HuH-7 (cell line): ENCODE results near the gene BDKRB2.

Experiments
- DNase-seq: peaks from one replicate; pipeline ENCODE4 v3.0.0; 2011; ENCODE audit warnings: low spot score

The BDKRB2 gene

GRCh38 chr14:96176811-96177211 is 27.8 kb upstream of the BDKRB2 start:
- no peak for DNase-seq

- no peak for DNase-seq
These were observed 26.8 kb upstream of the BDKRB2 start for GRCh38 chr14:96177766-96178375.

- DNase-seq: no peak
These were observed 25.9 kb upstream of the BDKRB2 start for GRCh38 chr14:96178461-96179321.

GRCh38 chr14:96180043-96180874 is 24.4 kb upstream of the BDKRB2 start:
- no peak for DNase-seq

GRCh38 chr14:96181186-96182056 is 23.2 kb upstream of the BDKRB2 start:
- DNase-seq: no peak

- no peak for DNase-seq
These were observed 22.1 kb upstream of the BDKRB2 start for GRCh38 chr14:96182546-96182945.

- no peak for DNase-seq
These were observed 19.9 kb upstream of the BDKRB2 start for GRCh38 chr14:96184737-96185136.

- DNase-seq: no peak
These were observed 17.2 kb upstream of the BDKRB2 start for GRCh38 chr14:96187216-96188031.

- DNase-seq: no peak
These were observed 15.3 kb upstream of the BDKRB2 start for GRCh38 chr14:96189281-96189711.

- no peak for DNase-seq
These were observed 13.3 kb upstream of the BDKRB2 start for GRCh38 chr14:96191353-96191752.

- DNase-seq: no peak
These were observed 12.7 kb upstream of the BDKRB2 start for GRCh38 chr14:96191841-96192462.

- no peak for DNase-seq
These were observed 11.4 kb upstream of the BDKRB2 start for GRCh38 chr14:96192975-96193805.

GRCh38 chr14:96194262-96194656 is 10.4 kb upstream of the BDKRB2 start:
- DNase-seq: no peak

- no peak for DNase-seq
These were observed 9.8 kb upstream of the BDKRB2 start for GRCh38 chr14:96194657-96195431.

GRCh38 chr14:96195441-96196081 is 9.1 kb upstream of the BDKRB2 start:
- DNase-seq: peak; percentile 21

GRCh38 chr14:96197163-96197852 is 7.3 kb upstream of the BDKRB2 start:
- no peak for DNase-seq

- DNase-seq: no peak
These were observed 6.7 kb upstream of the BDKRB2 start for GRCh38 chr14:96197969-96198368.
